Measurements from ENCODE around the gene FBXL16. TPM values are rescaled to one million over a fixed set of nuclear protein-coding genes. Genes with fewer than 3 reads are reported as not detected.
A peak's percentile ranks its signal among the peaks of the same experiment; 100 is the strongest.

The FBXL16 gene
- total RNA-seq, 2 donors from 2014 or later = 1.0 to 2.3 TPM

DNA sequence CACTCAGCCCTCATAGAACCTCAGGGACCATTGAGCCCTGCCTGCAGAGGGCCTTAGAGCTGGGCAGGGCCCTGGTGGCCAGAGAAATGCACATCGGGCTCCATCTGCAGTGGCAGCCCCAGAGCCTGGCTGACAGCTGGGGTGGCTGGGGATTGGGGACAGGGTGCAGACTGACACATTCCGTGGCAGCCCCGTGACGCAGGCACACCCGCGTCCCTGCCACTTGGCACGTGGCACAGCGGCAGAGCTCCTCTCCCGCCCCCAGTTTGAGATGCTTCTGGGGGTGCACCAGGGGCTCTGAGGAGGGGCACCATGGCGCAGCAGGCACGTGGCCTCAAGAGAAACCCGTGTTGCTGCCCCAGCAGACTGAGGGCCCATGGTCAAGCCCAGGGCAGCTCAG lies 2.2 kb downstream of the FBXL16 start:
- H3K4me1 ChIP-seq = peaks cover 9% of the 10 kb centered on the region
- H3K9me3 ChIP-seq = no peaks in the 10 kb centered on the region
- WGBS, 2 donors = 40 to 68% methylated on average over 1 to 12 of the region's 12 CpGs
- no peak for DNase-seq
- intact Hi-C loops (cut with DNase I) = loop anchor here (10.0 kb wide), 1 partner anchor 471 kb away; no protein-coding TSS in a partner anchor
- ATAC-seq = no peak
- no peak overlapping the region for H3K27ac ChIP-seq
- peaks cover 0 to 53% of the 10 kb centered on the region in 2 donors for H3K27me3 ChIP-seq
- no peak overlapping the region for H3K4me3 ChIP-seq
- no peaks in the 10 kb centered on the region for H3K36me3 ChIP-seq (replicated peaks in 1 of 2; ENCODE audit: insufficient read depth in 1 of 2, low read depth in 2 of 2)
- TF ChIP-seq POLR2A (IDR thresholded peaks at IDR 0.05) = no peak
- TF ChIP-seq, protein P1, sequence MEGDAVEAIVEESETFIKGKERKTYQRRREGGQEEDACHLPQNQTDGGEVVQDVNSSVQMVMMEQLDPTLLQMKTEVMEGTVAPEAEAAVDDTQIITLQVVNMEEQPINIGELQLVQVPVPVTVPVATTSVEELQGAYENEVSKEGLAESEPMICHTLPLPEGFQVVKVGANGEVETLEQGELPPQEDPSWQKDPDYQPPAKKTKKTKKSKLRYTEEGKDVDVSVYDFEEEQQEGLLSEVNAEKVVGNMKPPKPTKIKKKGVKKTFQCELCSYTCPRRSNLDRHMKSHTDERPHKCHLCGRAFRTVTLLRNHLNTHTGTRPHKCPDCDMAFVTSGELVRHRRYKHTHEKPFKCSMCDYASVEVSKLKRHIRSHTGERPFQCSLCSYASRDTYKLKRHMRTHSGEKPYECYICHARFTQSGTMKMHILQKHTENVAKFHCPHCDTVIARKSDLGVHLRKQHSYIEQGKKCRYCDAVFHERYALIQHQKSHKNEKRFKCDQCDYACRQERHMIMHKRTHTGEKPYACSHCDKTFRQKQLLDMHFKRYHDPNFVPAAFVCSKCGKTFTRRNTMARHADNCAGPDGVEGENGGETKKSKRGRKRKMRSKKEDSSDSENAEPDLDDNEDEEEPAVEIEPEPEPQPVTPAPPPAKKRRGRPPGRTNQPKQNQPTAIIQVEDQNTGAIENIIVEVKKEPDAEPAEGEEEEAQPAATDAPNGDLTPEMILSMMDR (IDR thresholded peaks at IDR 0.05) = no peak

GRCh38 chr16:702341-702740 lies 3.3 kb downstream of the FBXL16 start:
- Histone ChIP-seq H3K36me3 (replicated peaks in 1 of 2; ENCODE audit: insufficient read depth in 1 of 2, low read depth in 2 of 2) (no peaks in the 10 kb centered on the region), H3K27me3 (peaks cover 0 to 49% of the 10 kb centered on the region in 2 donors), H3K27ac (no peak overlapping the region), H3K9me3 (no peaks in the 10 kb centered on the region), H3K4me1 (peaks cover 9% of the 10 kb centered on the region), H3K4me3 (no peak overlapping the region)
- ATAC-seq = no peak
- intact Hi-C loops (cut with DNase I) = loop anchor here (10.0 kb wide), 1 partner anchor 472 kb away; no protein-coding TSS in a partner anchor
- 70 to 72% methylated on average over 19 of the region's 19 CpGs for WGBS, 2 donors
- no peak for TF ChIP-seq POLR2A (IDR thresholded peaks at IDR 0.05)
- TF ChIP-seq, protein P1 (IDR thresholded peaks at IDR 0.05) = no peak
- DNase-seq = no peak

- H3K27me3 ChIP-seq = peaks cover 0 to 42% of the 10 kb centered on the region in 2 donors
- peak; percentile 68 for ATAC-seq
- WGBS, 2 donors = 5% methylated on average over 65 of the region's 76 CpGs; no CpG with 5 or more reads in 1 of the 2 donors
- no peaks in the 10 kb centered on the region for H3K36me3 ChIP-seq (replicated peaks in 1 of 2; ENCODE audit: insufficient read depth in 1 of 2, low read depth in 2 of 2)
- TF ChIP-seq POLR2A (IDR thresholded peaks at IDR 0.05) = no peak
- TF ChIP-seq, protein P1 (IDR thresholded peaks at IDR 0.05) = no peak
- peak in 1 of 4 donors; percentile 50 for DNase-seq
- intact Hi-C loops (cut with DNase I) = loop anchor here (10.0 kb wide), 1 partner anchor 474 kb away; no protein-coding TSS in a partner anchor
- no peak overlapping the region for H3K27ac ChIP-seq
- no peak overlapping the region for H3K4me3 ChIP-seq
- peaks cover 10% of the 10 kb centered on the region for H3K4me1 ChIP-seq
- H3K9me3 ChIP-seq = no peaks in the 10 kb centered on the region
Observed at GRCh38 chr16:700684-701584, 4.7 kb downstream of the FBXL16 start.

- WGBS, 2 donors = 66 to 78% methylated on average over 11 to 18 of the region's 19 CpGs
- Histone ChIP-seq H3K27ac (no peak overlapping the region), H3K4me3 (no peak overlapping the region), H3K4me1 (peaks cover 27% of the 10 kb centered on the region), H3K36me3 (replicated peaks in 1 of 2; ENCODE audit: insufficient read depth in 1 of 2, low read depth in 2 of 2) (no peaks in the 10 kb centered on the region), H3K9me3 (no peaks in the 10 kb centered on the region), H3K27me3 (peaks cover 0 to 48% of the 10 kb centered on the region in 2 donors)
- intact Hi-C loops (cut with DNase I) = no loop called here
- no peak for ATAC-seq
- TF ChIP-seq, protein P1 (IDR thresholded peaks at IDR 0.05) = no peak
- TF ChIP-seq POLR2A (IDR thresholded peaks at IDR 0.05) = no peak
- no peak for DNase-seq
Observed at GRCh38 chr16:698911-699671, 6.5 kb downstream of the FBXL16 start.

All from body of pancreas (tissue), 4 donors.